Suprapubic skin (tissue), 4 donors: ENCODE data around the gene TBATA. TPM values are rescaled to one million over a fixed set of nuclear protein-coding genes. Genes with fewer than 3 reads are reported as not detected.

Source experiments
- DNase-seq, 2 donors: peaks; one replicate each; pipeline ENCODE4 v3.0.0-alpha.2; 2019; ENCODE audit warnings: low spot score in 2 of 2
- H3K27ac ChIP-seq: fragments of 200-600 bp; sonication (generic); one replicate; pipeline ENCODE4 v1.5.1; 2019
- H3K27me3 ChIP-seq: fragments of 200-600 bp; sonication (generic); one replicate; pipeline ENCODE4 v1.5.1; 2019
- H3K36me3 ChIP-seq: fragments of 200-600 bp; sonication (generic); one replicate; pipeline ENCODE4 v1.5.1; 2019
- H3K4me1 ChIP-seq: fragments of 200-600 bp; sonication (generic); one replicate; pipeline ENCODE4 v1.5.1; 2019
- H3K4me3 ChIP-seq: fragments of 200-600 bp; sonication (generic); one replicate; pipeline ENCODE4 v1.5.1; 2019; ENCODE audit warnings: mild to moderate bottlenecking
- H3K9me3 ChIP-seq: fragments of 200-600 bp; sonication (generic); one replicate; pipeline ENCODE4 v1.5.1; 2019
- CTCF ChIP-seq, 2 donors: fragments of 200-600 bp in 1 of 2; fragments of 450-650 bp in 1 of 2; sonication (generic) in 1 of 2; IDR thresholded peaks; one replicate each; pipeline ENCODE4 v1.5.1; 2016 to 2019; ENCODE audit warnings: antibody characterized with exemption in 2 of 2, mild to moderate bottlenecking in 1 of 2, moderate library complexity in 1 of 2
- EP300 ChIP-seq: sonication (generic); formaldehyde crosslinking; IDR thresholded peaks from one replicate; pipeline ENCODE4 v1.6.1; 2017; ENCODE audit warnings: antibody characterized with exemption
- POLR2A ChIP-seq, 2 donors: fragments of 450-650 bp; IDR thresholded peaks; one replicate each; pipeline ENCODE4 v1.6.1; 2017; ENCODE audit warnings: antibody characterized with exemption in 2 of 2, mild to moderate bottlenecking in 2 of 2, moderate library complexity in 2 of 2
- POLR2AphosphoS5 ChIP-seq, 3 donors: sonication (generic); formaldehyde crosslinking; IDR thresholded peaks; one replicate each; pipeline ENCODE4 v1.6.1; 2017; ENCODE audit warnings: antibody characterized with exemption in 3 of 3
- WGBS: methylation state at CpG from one replicate; pipeline ENCODE4 v1.1.5; 2018; 5-methylcytosine and 5-hydroxymethylcytosine counted together
- total RNA-seq, 4 donors: library from RNA; depleted of rRNA; stranded (reverse); fragments of >200 nt; gene quantifications; one replicate each; pipeline ENCODE4 v1.1.0, GENCODE V29; 2016

Gene TBATA
- total RNA-seq, 4 donors from 2014 or later: 0.68 TPM; not detected in 3

GRCh38 chr10:70832221-70832620, 47.0 kb upstream of the TBATA start:
- DNase-seq: no peak
- peaks cover 4% of the 10 kb centered on the region for H3K36me3 ChIP-seq
- TF ChIP-seq EP300: no peak
- no peak for TF ChIP-seq CTCF (IDR thresholded peaks at IDR 0.05)
- no peak for TF ChIP-seq POLR2A (IDR thresholded peaks at IDR 0.05)
- no peak for TF ChIP-seq POLR2AphosphoS5 (IDR thresholded peaks at IDR 0.05)
- H3K9me3 ChIP-seq: no peaks in the 10 kb centered on the region
- WGBS: 91% methylated on average over 3 of the region's 3 CpGs
- H3K4me1 ChIP-seq: peaks cover 11% of the 10 kb centered on the region
- H3K27ac ChIP-seq: no peak overlapping the region
- no peak overlapping the region for H3K4me3 ChIP-seq
- no peaks in the 10 kb centered on the region for H3K27me3 ChIP-seq

GRCh38 chr10:70830164-70830563, 45.0 kb upstream of the TBATA start:
- no peak overlapping the region for H3K4me3 ChIP-seq
- peaks cover 4% of the 10 kb centered on the region for H3K36me3 ChIP-seq
- no peaks in the 10 kb centered on the region for H3K9me3 ChIP-seq
- 28% methylated on average over 3 of the region's 3 CpGs for WGBS
- H3K27me3 ChIP-seq: no peaks in the 10 kb centered on the region
- DNase-seq: no peak
- H3K27ac ChIP-seq: no peak overlapping the region
- H3K4me1 ChIP-seq: peaks cover 11% of the 10 kb centered on the region
- TF ChIP-seq EP300 (no peak), CTCF (IDR thresholded peaks at IDR 0.05) (no peak), POLR2AphosphoS5 (IDR thresholded peaks at IDR 0.05) (no peak), POLR2A (IDR thresholded peaks at IDR 0.05) (no peak)

GRCh38 chr10:70829543-70829942, 44.4 kb upstream of the TBATA start:
- peaks cover 11% of the 10 kb centered on the region for H3K4me1 ChIP-seq
- no peaks in the 10 kb centered on the region for H3K27me3 ChIP-seq
- peaks cover 4% of the 10 kb centered on the region for H3K36me3 ChIP-seq
- WGBS: 79% methylated on average over 5 of the region's 5 CpGs
- TF ChIP-seq EP300 (no peak), POLR2A (IDR thresholded peaks at IDR 0.05) (no peak), POLR2AphosphoS5 (IDR thresholded peaks at IDR 0.05) (no peak), CTCF (IDR thresholded peaks at IDR 0.05) (no peak)
- H3K4me3 ChIP-seq: no peak overlapping the region
- DNase-seq: no peak
- H3K27ac ChIP-seq: no peak overlapping the region
- no peaks in the 10 kb centered on the region for H3K9me3 ChIP-seq

- Histone ChIP-seq H3K36me3 (peaks cover 4% of the 10 kb centered on the region), H3K9me3 (no peaks in the 10 kb centered on the region), H3K27me3 (no peaks in the 10 kb centered on the region), H3K4me3 (no peak overlapping the region), H3K27ac (no peak overlapping the region), H3K4me1 (peaks cover 11% of the 10 kb centered on the region)
- TF ChIP-seq CTCF (IDR thresholded peaks at IDR 0.05) (no peak), POLR2A (IDR thresholded peaks at IDR 0.05) (no peak), POLR2AphosphoS5 (IDR thresholded peaks at IDR 0.05) (no peak), EP300 (no peak)
- 70% methylated on average over 4 of the region's 4 CpGs for WGBS
- no peak for DNase-seq
Observed at GRCh38 chr10:70828923-70829322, 43.7 kb upstream of the TBATA start.

GRCh38 chr10:70827086-70827757, 42.0 kb upstream of the TBATA start:
- Histone ChIP-seq H3K9me3 (no peaks in the 10 kb centered on the region), H3K27ac (no peak overlapping the region), H3K4me1 (peaks cover 11% of the 10 kb centered on the region), H3K27me3 (no peaks in the 10 kb centered on the region), H3K36me3 (peaks cover 7% of the 10 kb centered on the region), H3K4me3 (no peak overlapping the region)
- TF ChIP-seq POLR2A (IDR thresholded peaks at IDR 0.05) (no peak), EP300 (no peak), POLR2AphosphoS5 (IDR thresholded peaks at IDR 0.05) (no peak), CTCF (IDR thresholded peaks at IDR 0.05) (no peak)
- 72% methylated on average over 2 of the region's 2 CpGs for WGBS
- no peak for DNase-seq
